Measurements from ENCODE around the gene YEATS2.

GRCh38 chr3:183807209-183807728 lies 109.7 kb downstream of the YEATS2 start:
- TF ChIP-seq TAF1 (IDR thresholded peaks at IDR 0.05; ENCODE audit: borderline replicate concordance, insufficient read depth, low read length) (no peak), POLR2AphosphoS5 (IDR thresholded peaks at IDR 0.05; ENCODE audit: low read depth, low read length) (no peak)
- TF ChIP-seq, protein P1, sequence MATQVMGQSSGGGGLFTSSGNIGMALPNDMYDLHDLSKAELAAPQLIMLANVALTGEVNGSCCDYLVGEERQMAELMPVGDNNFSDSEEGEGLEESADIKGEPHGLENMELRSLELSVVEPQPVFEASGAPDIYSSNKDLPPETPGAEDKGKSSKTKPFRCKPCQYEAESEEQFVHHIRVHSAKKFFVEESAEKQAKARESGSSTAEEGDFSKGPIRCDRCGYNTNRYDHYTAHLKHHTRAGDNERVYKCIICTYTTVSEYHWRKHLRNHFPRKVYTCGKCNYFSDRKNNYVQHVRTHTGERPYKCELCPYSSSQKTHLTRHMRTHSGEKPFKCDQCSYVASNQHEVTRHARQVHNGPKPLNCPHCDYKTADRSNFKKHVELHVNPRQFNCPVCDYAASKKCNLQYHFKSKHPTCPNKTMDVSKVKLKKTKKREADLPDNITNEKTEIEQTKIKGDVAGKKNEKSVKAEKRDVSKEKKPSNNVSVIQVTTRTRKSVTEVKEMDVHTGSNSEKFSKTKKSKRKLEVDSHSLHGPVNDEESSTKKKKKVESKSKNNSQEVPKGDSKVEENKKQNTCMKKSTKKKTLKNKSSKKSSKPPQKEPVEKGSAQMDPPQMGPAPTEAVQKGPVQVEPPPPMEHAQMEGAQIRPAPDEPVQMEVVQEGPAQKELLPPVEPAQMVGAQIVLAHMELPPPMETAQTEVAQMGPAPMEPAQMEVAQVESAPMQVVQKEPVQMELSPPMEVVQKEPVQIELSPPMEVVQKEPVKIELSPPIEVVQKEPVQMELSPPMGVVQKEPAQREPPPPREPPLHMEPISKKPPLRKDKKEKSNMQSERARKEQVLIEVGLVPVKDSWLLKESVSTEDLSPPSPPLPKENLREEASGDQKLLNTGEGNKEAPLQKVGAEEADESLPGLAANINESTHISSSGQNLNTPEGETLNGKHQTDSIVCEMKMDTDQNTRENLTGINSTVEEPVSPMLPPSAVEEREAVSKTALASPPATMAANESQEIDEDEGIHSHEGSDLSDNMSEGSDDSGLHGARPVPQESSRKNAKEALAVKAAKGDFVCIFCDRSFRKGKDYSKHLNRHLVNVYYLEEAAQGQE (IDR thresholded peaks at IDR 0.05; ENCODE audit: insufficient read depth in 1 of 2, low read depth in 2 of 2, low read length in 2 of 2), result no peak

Data from PFSK-1 (cell line).